Astrocyte (in vitro differentiated cells and primary cell): ENCODE results near the gene LMF1.

ENCODE experiments used
- CTCF ChIP-seq: IDR thresholded peaks from 2 replicates; pipeline ENCODE4 v1.5.1; 2011; ENCODE audit warnings: low read depth, mild to moderate bottlenecking, inconsistent platforms, low read length, moderate library complexity; ENCODE audit not compliant: insufficient read depth
- EZH2 ChIP-seq: IDR thresholded peaks from 2 replicates; pipeline ENCODE4 v1.6.1; 2012; ENCODE audit warnings: mild to moderate bottlenecking, low read length, inconsistent platforms; ENCODE audit not compliant: insufficient read depth

GRCh38 chr16:892536-893255, 78.1 kb downstream of the LMF1 start:
- no peak for TF ChIP-seq CTCF
- no peak for TF ChIP-seq EZH2
